GM06990 (cell line): ENCODE results near the gene TBX2.

Experiments used
- DNase-seq: peaks from one replicate; pipeline ENCODE4 v3.0.0-alpha.2; 2011; ENCODE audit not compliant: insufficient read length; ENCODE audit errors: extremely low read depth
- H3K27me3 ChIP-seq: replicated peaks from 2 replicates; pipeline ENCODE4 v1.6.0; 2011; ENCODE audit warnings: low read length; ENCODE audit not compliant: control insufficient read depth, insufficient read depth
- H3K36me3 ChIP-seq: 2 replicates; pipeline ENCODE4 v1.5.1; 2011; ENCODE audit warnings: low read length; ENCODE audit not compliant: control insufficient read depth, insufficient read depth
- H3K4me3 ChIP-seq: replicated peaks from 2 replicates; pipeline ENCODE4 v1.5.1; 2011; ENCODE audit warnings: low read depth, mild to moderate bottlenecking, control low read depth, low read length
- CTCF ChIP-seq: IDR thresholded peaks from 2 replicates; pipeline ENCODE4 v1.5.1; 2011; ENCODE audit warnings: low read length, control low read depth, mild to moderate bottlenecking, inconsistent platforms; ENCODE audit not compliant: insufficient read depth, poor library complexity, severe bottlenecking

The TBX2 gene

GRCh38 chr17:61402073-61402541, 2.5 kb downstream of the TBX2 start:
- Histone ChIP-seq H3K36me3 (no peaks in the 10 kb centered on the region), H3K4me3 (no peak overlapping the region), H3K27me3 (peaks cover 8% of the 10 kb centered on the region)
- DNase-seq, result no peak
- no peak for TF ChIP-seq CTCF

- DNase-seq, result no peak
- no peaks in the 10 kb centered on the region for H3K36me3 ChIP-seq
- no peak overlapping the region for H3K4me3 ChIP-seq
- peaks cover 8% of the 10 kb centered on the region for H3K27me3 ChIP-seq
- no peak for TF ChIP-seq CTCF
Observed at GRCh38 chr17:61402978-61403800, 3.5 kb downstream of the TBX2 start.

- Histone ChIP-seq H3K36me3 (no peaks in the 10 kb centered on the region), H3K27me3 (peaks cover 8% of the 10 kb centered on the region), H3K4me3 (no peak overlapping the region)
- DNase-seq, result no peak
- TF ChIP-seq CTCF, result no peak
Observed at GRCh38 chr17:61403801-61404662, 4.4 kb downstream of the TBX2 start.

- DNase-seq, result no peak
- no peak for TF ChIP-seq CTCF
- H3K4me3 ChIP-seq, result no peak overlapping the region
- H3K27me3 ChIP-seq, result peaks cover 8% of the 10 kb centered on the region
- no peaks in the 10 kb centered on the region for H3K36me3 ChIP-seq
Observed at GRCh38 chr17:61404663-61404912, 4.9 kb downstream of the TBX2 start.

- DNase-seq, result no peak
- H3K36me3 ChIP-seq, result no peaks in the 10 kb centered on the region
- TF ChIP-seq CTCF, result no peak
- H3K27me3 ChIP-seq, result peaks cover 10% of the 10 kb centered on the region
- H3K4me3 ChIP-seq, result no peak overlapping the region
Observed at GRCh38 chr17:61404913-61405685, 5.5 kb downstream of the TBX2 start.
